CD8-positive, alpha-beta memory T cell (primary cell): ENCODE results near the gene CD99. TPM values are rescaled to one million over a fixed set of nuclear protein-coding genes. Genes with fewer than 3 reads are reported as not detected.

Experiments
- CTCF ChIA-PET: fragments of 350-600 bp; sonication (Branson Sonifier 250); formaldehyde crosslinking; loops from one replicate; lab custom pipeline; 2021; ENCODE audit warnings: antibody characterized with exemption; lab: Charles Lee
- POLR2A ChIA-PET: fragments of 350-600 bp; sonication (Branson Sonifier 250); formaldehyde crosslinking; loops from one replicate; lab custom pipeline; 2021; ENCODE audit warnings: antibody characterized with exemption; lab: Charles Lee
- DNase-seq, 5 donors: peaks; one replicate each; pipeline versions ENCODE4 v3.0.0 to v3.0.0-alpha.2; 2020 to 2022; ENCODE audit warnings: mixed read lengths in 1 of 5
- H3K27ac ChIP-seq: one replicate; pipeline ENCODE4 v1.7.0; 2013; ENCODE audit warnings: low read depth, mild to moderate bottlenecking, low read length, moderate library complexity
- H3K27me3 ChIP-seq: 2 replicates; pipeline ENCODE4 v1.7.0; 2013; ENCODE audit warnings: low read length, mild to moderate bottlenecking; ENCODE audit not compliant: insufficient read depth, poor library complexity, severe bottlenecking
- H3K36me3 ChIP-seq: 2 replicates; pipeline ENCODE4 v1.7.0; 2013; ENCODE audit warnings: mild to moderate bottlenecking, low read length, moderate library complexity; ENCODE audit not compliant: insufficient read depth
- H3K4me1 ChIP-seq: 2 replicates; pipeline ENCODE4 v1.7.0; 2013; ENCODE audit warnings: mild to moderate bottlenecking, low read length, moderate library complexity; ENCODE audit not compliant: insufficient read depth
- H3K4me3 ChIP-seq: 2 replicates; pipeline ENCODE4 v1.7.0; 2013; ENCODE audit warnings: mild to moderate bottlenecking, low read length
- H3K9me3 ChIP-seq: 2 replicates; pipeline ENCODE4 v1.7.0; 2013; ENCODE audit warnings: mild to moderate bottlenecking, low read length
- H3K27ac Mint-ChIP-seq, 8 donors: one replicate each; pipeline ENCODE4 v1.8.0; 2020 to 2021; ENCODE audit warnings: mixed read lengths in 8 of 8, mild to moderate bottlenecking in 6 of 8, inconsistent platforms in 3 of 8, moderate library complexity in 3 of 8
- H3K27me3 Mint-ChIP-seq, 2 donors: one replicate each; pipeline ENCODE4 v1.8.0; 2020 to 2021; ENCODE audit warnings: mixed read lengths in 2 of 2, mild to moderate bottlenecking in 1 of 2, moderate library complexity in 1 of 2
- H3K36me3 Mint-ChIP-seq, 3 donors: one replicate each; pipeline ENCODE4 v1.8.0; 2020 to 2021; ENCODE audit warnings: mixed read lengths in 3 of 3, inconsistent platforms in 1 of 3, mild to moderate bottlenecking in 1 of 3
- H3K4me1 Mint-ChIP-seq, 3 donors: one replicate each; pipeline ENCODE4 v1.8.0; 2020 to 2021; ENCODE audit warnings: mixed read lengths in 3 of 3, inconsistent platforms in 1 of 3, mild to moderate bottlenecking in 1 of 3
- H3K4me3 Mint-ChIP-seq, 7 donors: one replicate each; pipeline ENCODE4 v1.8.0; 2020 to 2021; ENCODE audit warnings: mixed read lengths in 7 of 7, mild to moderate bottlenecking in 6 of 7, moderate library complexity in 4 of 7, inconsistent platforms in 2 of 7
- H3K9me3 Mint-ChIP-seq, 5 donors: one replicate each; pipeline ENCODE4 v1.8.0; 2020 to 2022; ENCODE audit warnings: mixed read lengths in 5 of 5, mild to moderate bottlenecking in 3 of 5, moderate library complexity in 2 of 5, inconsistent platforms in 1 of 5
- polyA plus RNA-seq: library from polyadenylated mRNA; unstranded; fragments of 300-500 nt; fragmentation: Illumina TruSeq; gene quantifications from one replicate; pipeline ENCODE4 v1.2.3, GENCODE V29; 2021
- total RNA-seq, 2 experiments: library from RNA; stranded (reverse); gene quantifications; one replicate each; pipeline ENCODE4 v1.2.3, GENCODE V29; 2021

Gene CD99
- total and polyA plus RNA-seq, 3 experiments from 2014 or later: 234 to 548 (median 240) TPM

GRCh38 chrX:2678583-2678982 is 12.5 kb upstream of the CD99 start:
- Histone ChIP-seq H3K4me3 (no peak overlapping the region), H3K9me3 (no peaks in the 10 kb centered on the region), H3K36me3 (no peaks in the 10 kb centered on the region), H3K27ac (no peak overlapping the region), H3K27me3 (no peaks in the 10 kb centered on the region), H3K4me1 (no peaks in the 10 kb centered on the region)
- H3K27me3 Mint-ChIP-seq: no peaks in the 10 kb centered on the region
- no peak overlapping the region for H3K27ac Mint-ChIP-seq
- POLR2A ChIA-PET: no interaction called here
- H3K4me3 Mint-ChIP-seq: no peak overlapping the region
- H3K4me1 Mint-ChIP-seq: no peaks in the 10 kb centered on the region
- no peaks in the 10 kb centered on the region for H3K9me3 Mint-ChIP-seq
- no peak for DNase-seq
- CTCF ChIA-PET: no interaction called here
- peaks cover 0 to 5% (median 4%) of the 10 kb centered on the region in 3 donors for H3K36me3 Mint-ChIP-seq

DNA sequence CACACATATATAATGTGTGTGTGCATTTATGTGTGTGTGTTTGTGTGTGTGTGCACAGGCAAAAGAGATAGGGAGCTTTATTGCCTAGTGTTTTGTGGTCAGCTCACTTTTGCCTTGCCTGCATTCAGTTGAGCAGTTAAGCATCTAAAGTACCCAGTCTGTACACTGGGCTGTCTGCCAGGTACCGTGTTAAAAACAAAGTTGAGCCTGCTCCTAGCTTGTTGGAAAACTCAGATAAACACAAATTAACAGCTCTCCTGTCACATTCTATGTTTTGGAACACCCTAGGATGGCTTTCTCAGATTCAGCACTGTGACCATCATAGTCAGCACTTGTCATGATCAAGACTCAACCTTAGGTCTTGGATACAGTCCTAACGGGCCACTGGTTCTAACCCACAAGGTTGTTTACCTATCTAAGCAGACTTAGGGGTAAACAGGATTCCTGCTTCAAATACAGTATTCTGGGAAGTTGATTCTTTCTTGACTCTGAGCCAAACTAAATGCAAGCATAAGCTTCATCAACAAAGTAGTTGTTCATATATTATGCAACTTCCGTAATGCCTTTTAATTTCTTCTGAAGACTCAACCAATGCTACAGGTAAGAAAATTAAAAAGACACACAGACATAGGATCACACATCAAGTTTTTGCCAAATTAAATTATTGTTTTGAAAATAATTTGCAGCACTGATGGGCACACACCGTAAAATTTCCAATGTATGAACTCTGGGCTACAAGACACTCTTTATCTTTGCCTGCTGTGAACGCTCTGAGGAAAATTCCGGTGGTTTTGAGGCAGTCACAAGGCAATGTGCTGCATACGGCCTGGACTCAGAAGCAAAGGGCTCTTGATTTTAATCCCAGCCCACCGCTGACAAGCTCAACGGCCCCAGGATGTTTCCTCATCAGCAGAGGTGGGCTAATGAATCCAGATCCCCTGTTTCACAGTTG is 11.3 kb upstream of the CD99 start:
- peaks cover 0 to 2% of the 10 kb centered on the region in 2 donors for H3K27me3 Mint-ChIP-seq
- ChIA-PET CTCF (no interaction called here), POLR2A (no interaction called here)
- H3K4me1 Mint-ChIP-seq: no peaks in the 10 kb centered on the region
- peaks cover 0 to 5% (median 4%) of the 10 kb centered on the region in 3 donors for H3K36me3 Mint-ChIP-seq
- DNase-seq: no peak
- H3K9me3 ChIP-seq: no peaks in the 10 kb centered on the region
- H3K27ac Mint-ChIP-seq: no peak overlapping the region
- no peaks in the 10 kb centered on the region for H3K9me3 Mint-ChIP-seq
- H3K27me3 ChIP-seq: no peaks in the 10 kb centered on the region
- H3K4me1 ChIP-seq: no peaks in the 10 kb centered on the region
- no peak overlapping the region for H3K4me3 ChIP-seq
- H3K27ac ChIP-seq: no peak overlapping the region
- H3K4me3 Mint-ChIP-seq: no peak overlapping the region
- no peaks in the 10 kb centered on the region for H3K36me3 ChIP-seq

DNA sequence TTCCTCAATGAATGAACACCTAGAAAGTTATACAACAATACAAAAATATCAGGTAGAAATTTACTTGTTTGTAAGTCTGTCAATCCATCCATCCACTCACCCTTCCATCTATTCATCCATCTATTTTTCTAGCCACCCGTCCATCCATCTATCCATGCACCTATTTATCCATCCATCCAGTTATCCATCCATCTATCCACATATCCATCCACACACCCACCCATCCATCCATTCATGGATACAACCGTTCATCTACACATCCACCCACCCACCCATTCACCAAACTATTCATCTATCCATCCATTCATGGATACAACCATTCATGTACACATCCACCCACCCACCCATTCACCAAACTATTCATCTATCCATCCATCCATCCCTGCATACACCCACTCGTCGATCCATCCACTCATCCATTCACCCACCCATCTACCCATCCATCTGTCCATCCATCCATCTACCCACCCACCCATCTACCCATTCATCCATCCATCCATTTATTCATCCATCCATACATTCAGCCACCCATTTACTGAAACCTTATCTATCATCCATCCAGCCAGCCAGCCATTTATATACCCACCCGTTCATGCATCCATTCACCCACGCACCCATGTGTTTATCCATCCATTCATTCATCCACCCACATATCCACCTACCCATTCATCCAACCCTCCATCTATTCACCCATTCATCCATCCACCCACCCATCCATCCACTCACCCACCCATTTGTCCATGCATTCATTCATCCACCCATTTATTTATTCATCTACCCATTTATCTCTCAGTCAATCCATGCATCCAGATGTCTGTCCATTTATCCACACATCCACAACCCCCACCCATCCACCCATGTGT is 10.4 kb upstream of the CD99 start:
- CTCF ChIA-PET: no interaction called here
- no peak overlapping the region for H3K27ac Mint-ChIP-seq

DNA sequence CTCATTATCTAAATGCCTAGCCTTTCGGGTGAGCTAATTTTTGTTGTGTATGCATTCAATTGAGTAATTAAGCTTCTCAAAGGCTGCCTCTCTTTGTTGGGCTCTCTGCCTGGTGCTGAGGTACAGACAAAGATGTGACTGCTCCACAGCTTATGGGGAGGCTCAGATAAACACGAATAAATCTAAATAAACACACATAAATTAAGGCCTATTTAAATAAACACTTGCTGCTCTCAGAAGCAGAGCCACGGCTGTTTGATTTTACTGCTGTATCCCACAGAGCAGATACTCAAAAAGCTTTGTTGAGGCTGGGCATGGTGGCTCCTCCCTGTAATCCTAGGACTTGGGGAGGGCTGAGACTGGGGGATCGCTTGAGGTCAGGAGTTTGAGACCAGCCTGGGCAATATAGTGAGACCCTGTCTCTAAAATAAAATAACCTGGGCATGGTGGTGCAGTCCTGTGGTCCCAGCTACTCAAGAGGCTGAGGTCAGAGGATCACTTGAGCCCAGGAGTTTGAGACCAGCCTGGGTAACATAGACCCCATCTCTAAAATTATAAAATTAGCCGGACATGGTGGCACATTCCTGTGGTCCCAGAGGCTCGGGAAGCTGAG is 8.4 kb upstream of the CD99 start:
- H3K9me3 ChIP-seq: no peaks in the 10 kb centered on the region
- no peaks in the 10 kb centered on the region for H3K4me1 Mint-ChIP-seq
- peaks cover 0 to 5% (median 4%) of the 10 kb centered on the region in 3 donors for H3K36me3 Mint-ChIP-seq
- H3K27ac ChIP-seq: no peak overlapping the region
- H3K27me3 ChIP-seq: no peaks in the 10 kb centered on the region
- H3K36me3 ChIP-seq: no peaks in the 10 kb centered on the region
- H3K4me1 ChIP-seq: no peaks in the 10 kb centered on the region
- H3K4me3 Mint-ChIP-seq: no peak overlapping the region
- no peak overlapping the region for H3K4me3 ChIP-seq
- H3K9me3 Mint-ChIP-seq: no peaks in the 10 kb centered on the region
- ChIA-PET CTCF (no interaction called here), POLR2A (no interaction called here)
- DNase-seq: no peak
- H3K27me3 Mint-ChIP-seq: peaks cover 0 to 3% of the 10 kb centered on the region in 2 donors
- H3K27ac Mint-ChIP-seq: no peak overlapping the region

More for the DNA sequence above, 10.4 kb upstream of the CD99 start:
- peaks cover 0 to 3% of the 10 kb centered on the region in 2 donors for H3K27me3 Mint-ChIP-seq
- no peak overlapping the region for H3K4me3 Mint-ChIP-seq
- POLR2A ChIA-PET: no interaction called here
- no peak overlapping the region for H3K27ac ChIP-seq
- no peak for DNase-seq
- H3K9me3 ChIP-seq: no peaks in the 10 kb centered on the region
- no peak overlapping the region for H3K4me3 ChIP-seq
- no peaks in the 10 kb centered on the region for H3K4me1 ChIP-seq
- H3K4me1 Mint-ChIP-seq: no peaks in the 10 kb centered on the region
- no peaks in the 10 kb centered on the region for H3K9me3 Mint-ChIP-seq
- peaks cover 0 to 5% (median 4%) of the 10 kb centered on the region in 3 donors for H3K36me3 Mint-ChIP-seq
- H3K27me3 ChIP-seq: no peaks in the 10 kb centered on the region
- H3K36me3 ChIP-seq: no peaks in the 10 kb centered on the region

DNA sequence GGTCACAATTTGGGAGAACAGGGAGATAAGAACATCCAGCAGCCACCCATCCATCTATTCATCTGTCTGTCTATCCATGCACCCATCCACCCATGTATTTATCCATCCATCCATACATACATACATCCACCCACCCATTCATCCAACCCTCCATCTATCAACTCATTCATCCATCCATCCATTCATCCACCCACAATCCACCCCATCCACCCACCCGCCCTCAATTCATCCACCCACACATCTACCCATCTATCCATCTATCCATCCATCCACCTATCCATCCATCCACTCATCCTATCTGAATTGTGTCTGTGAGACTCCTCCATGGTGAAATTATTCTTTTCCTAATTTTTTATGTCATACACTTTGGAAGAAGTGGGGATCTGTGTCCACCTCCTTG is 6.8 kb upstream of the CD99 start:
- H3K27ac Mint-ChIP-seq: no peak overlapping the region

GRCh38 chrX:2685886-2686285 is 5.2 kb upstream of the CD99 start:
- Histone ChIP-seq H3K4me1 (no peaks in the 10 kb centered on the region), H3K4me3 (no peak overlapping the region), H3K27me3 (no peaks in the 10 kb centered on the region), H3K27ac (no peak overlapping the region), H3K9me3 (no peaks in the 10 kb centered on the region), H3K36me3 (no peaks in the 10 kb centered on the region)
- POLR2A ChIA-PET: no interaction called here
- Mint-ChIP-seq H3K4me1 (no peaks in the 10 kb centered on the region), H3K27ac (no peak overlapping the region), H3K9me3 (no peaks in the 10 kb centered on the region), H3K4me3 (no peak overlapping the region), H3K27me3 (peaks cover 0 to 3% of the 10 kb centered on the region in 2 donors), H3K36me3 (peaks cover 0 to 5% (median 0%) of the 10 kb centered on the region in 3 donors)
- CTCF ChIA-PET: no interaction called here
- DNase-seq: no peak

More for the DNA sequence above, 6.8 kb upstream of the CD99 start:
- Mint-ChIP-seq H3K9me3 (no peaks in the 10 kb centered on the region), H3K4me3 (peak overlapping the region in 2 of 7 donors; percentile 48 to 54), H3K36me3 (peaks cover 0 to 5% (median 0%) of the 10 kb centered on the region in 3 donors), H3K27me3 (peaks cover 0 to 3% of the 10 kb centered on the region in 2 donors), H3K4me1 (no peaks in the 10 kb centered on the region)
- ChIA-PET CTCF (no interaction called here), POLR2A (no interaction called here)
- no peaks in the 10 kb centered on the region for H3K4me1 ChIP-seq
- no peaks in the 10 kb centered on the region for H3K9me3 ChIP-seq
- no peak for DNase-seq
- H3K27ac ChIP-seq: no peak overlapping the region
- no peaks in the 10 kb centered on the region for H3K36me3 ChIP-seq
- H3K27me3 ChIP-seq: no peaks in the 10 kb centered on the region
- H3K4me3 ChIP-seq: no peak overlapping the region

DNA sequence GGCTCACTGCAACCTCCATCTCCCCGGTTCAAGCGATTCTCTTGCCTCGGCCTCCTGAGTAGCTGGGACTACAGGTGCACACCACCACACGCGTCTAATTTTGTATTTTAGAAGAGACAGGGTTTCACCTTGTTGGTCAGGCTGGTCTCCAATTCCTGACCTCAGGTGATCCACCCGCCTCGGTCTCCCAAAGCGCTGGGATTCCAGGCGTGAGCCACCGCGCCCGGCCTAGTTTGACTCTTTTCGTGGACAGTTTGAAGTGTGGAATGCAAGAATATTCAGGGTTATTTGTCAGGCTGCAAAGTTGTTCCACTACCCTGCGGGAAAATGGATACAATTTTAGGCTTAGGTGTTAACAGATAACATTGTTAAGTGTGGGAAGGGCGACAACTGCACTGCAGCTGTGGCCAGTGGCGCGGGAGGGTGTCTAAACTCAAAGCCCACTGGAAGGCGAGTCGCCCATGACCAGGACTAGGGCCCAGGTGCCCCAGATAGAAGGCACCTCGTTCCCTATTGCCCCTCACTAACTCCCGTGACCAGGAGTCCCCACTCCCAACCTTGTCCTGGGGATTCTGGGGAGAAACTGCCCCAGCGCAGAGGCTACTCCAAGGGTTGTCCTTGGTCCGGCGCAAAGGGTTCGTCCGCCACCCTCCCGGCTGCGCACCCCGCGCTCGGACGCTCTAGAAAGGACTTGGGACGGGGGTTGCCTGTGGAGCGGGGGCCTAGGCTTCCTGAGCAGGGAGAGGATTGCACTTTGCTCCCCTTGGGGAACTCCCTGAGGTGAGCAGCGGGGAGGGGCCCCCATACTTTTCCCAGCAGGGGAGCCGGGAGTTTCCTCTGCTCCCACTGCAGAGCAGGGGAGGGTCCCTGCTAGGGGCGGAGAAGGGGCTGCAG is 1.1 kb upstream of the CD99 start:
- DNase-seq: no peak
- ChIA-PET CTCF (no interaction called here), POLR2A (no interaction called here)
- Histone ChIP-seq H3K27ac (no peak overlapping the region), H3K4me1 (peaks cover 22% of the 10 kb centered on the region), H3K9me3 (no peaks in the 10 kb centered on the region), H3K4me3 (no peak overlapping the region), H3K36me3 (no peaks in the 10 kb centered on the region), H3K27me3 (no peaks in the 10 kb centered on the region)
- Mint-ChIP-seq H3K4me3 (peak overlapping the region; percentile 54 to 98 (median 84)), H3K36me3 (peaks cover 0 to 13% (median 3%) of the 10 kb centered on the region in 3 donors), H3K4me1 (peaks cover 27 to 31% (median 30%) of the 10 kb centered on the region in 3 donors), H3K27ac (peak overlapping the region in 1 of 8 donors; percentile 89), H3K27me3 (no peaks in the 10 kb centered on the region), H3K9me3 (no peaks in the 10 kb centered on the region)
